ENCODE results near the gene SLC22A4. TPM values are rescaled to one million over a fixed set of nuclear protein-coding genes. Genes with fewer than 3 reads are reported as not detected.
A peak's percentile ranks its signal among the peaks of the same experiment; 100 is the strongest.

The SLC22A4 gene
- polyA plus RNA-seq, 1 donor (not counting 4 experiments of a cell fraction or from before 2014, with no cell fraction given) = 1.4 TPM

GRCh38 chr5:132266031-132266835 lies 28.0 kb upstream of the SLC22A4 start:
- DNase-seq (ENCODE audit: low read depth, low spot score) (no peak), FAIRE-seq (no peak)
- Histone ChIP-seq H2AFZ (ENCODE audit: control insufficient read depth, low read length) (no peak overlapping the region), H3K9me1 (ENCODE audit: control insufficient read depth, extremely low read depth, insufficient read depth, low read length) (peaks cover 4% of the 10 kb centered on the region), H4K20me1 (ENCODE audit: control insufficient read depth, extremely low read depth, insufficient read depth, low read length) (peaks cover 2% of the 10 kb centered on the region), H3K27me3 (ENCODE audit: control insufficient read depth, extremely low read depth, insufficient read depth, low read length) (no peaks in the 10 kb centered on the region), H3K9ac (ENCODE audit: control insufficient read depth, extremely low read depth, insufficient read depth, low read length) (peak overlapping the region; percentile 53), H3K27ac (ENCODE audit: control insufficient read depth, insufficient read depth, low read length) (peak overlapping the region; percentile 78), H3K79me2 (ENCODE audit: control insufficient read depth, insufficient read depth, low read length) (peaks cover 12% of the 10 kb centered on the region), H3K4me3 (ENCODE audit: control insufficient read depth in 2 of 3, extremely low read depth in 1 of 3, insufficient read depth in 2 of 3, low read depth in 1 of 3, low read length in 3 of 3) (no peak overlapping the region), H3K9me3 (ENCODE audit: control insufficient read depth, low read depth, low read length) (no peaks in the 10 kb centered on the region), H3K4me2 (ENCODE audit: control insufficient read depth, extremely low read depth, insufficient read depth, low read depth, low read length) (peak overlapping the region; percentile 38), H3K4me1 (ENCODE audit: control insufficient read depth, extremely low read depth, insufficient read depth, low read length) (peaks cover 26% of the 10 kb centered on the region), H3K36me3 (ENCODE audit: control insufficient read depth in 2 of 2, extremely low read depth in 1 of 2, insufficient read depth in 2 of 2, low read length in 2 of 2) (peaks cover 47 to 59% of the 10 kb centered on the region in 2 experiments)
- dilution Hi-C loops (cut with MboI; ENCODE audit: extremely low pct_ligation_motif_present, low sequenced_read_pairs) = no loop called here
- no peak for TF ChIP-seq EZH2 (IDR thresholded peaks at IDR 0.05; ENCODE audit: low read length)
- no peak for TF ChIP-seq CTCF (optimal IDR thresholded peaks at IDR 0.05 in 1 of 3, IDR thresholded peaks at IDR 0.05 in 1 of 3, conservative IDR thresholded peaks at IDR 0.05 in 1 of 3; ENCODE audit: extremely low read depth in 1 of 3, insufficient read depth in 2 of 3, low read length in 3 of 3)

- Histone ChIP-seq H3K79me2 (ENCODE audit: control insufficient read depth, insufficient read depth, low read length) (peaks cover 6% of the 10 kb centered on the region), H3K27me3 (ENCODE audit: control insufficient read depth, extremely low read depth, insufficient read depth, low read length) (no peaks in the 10 kb centered on the region), H3K9me3 (ENCODE audit: control insufficient read depth, low read depth, low read length) (no peaks in the 10 kb centered on the region), H3K27ac (ENCODE audit: control insufficient read depth, insufficient read depth, low read length) (peak overlapping the region; percentile 78), H3K36me3 (ENCODE audit: control insufficient read depth in 2 of 2, extremely low read depth in 1 of 2, insufficient read depth in 2 of 2, low read length in 2 of 2) (peaks cover 44 to 61% of the 10 kb centered on the region in 2 experiments), H3K4me1 (ENCODE audit: control insufficient read depth, extremely low read depth, insufficient read depth, low read length) (peaks cover 21% of the 10 kb centered on the region), H3K9ac (ENCODE audit: control insufficient read depth, extremely low read depth, insufficient read depth, low read length) (no peak overlapping the region), H4K20me1 (ENCODE audit: control insufficient read depth, extremely low read depth, insufficient read depth, low read length) (peaks cover 2% of the 10 kb centered on the region), H3K9me1 (ENCODE audit: control insufficient read depth, extremely low read depth, insufficient read depth, low read length) (peaks cover 2% of the 10 kb centered on the region), H3K4me3 (ENCODE audit: control insufficient read depth in 2 of 3, extremely low read depth in 1 of 3, insufficient read depth in 2 of 3, low read depth in 1 of 3, low read length in 3 of 3) (no peak overlapping the region), H2AFZ (ENCODE audit: control insufficient read depth, low read length) (no peak overlapping the region), H3K4me2 (ENCODE audit: control insufficient read depth, extremely low read depth, insufficient read depth, low read depth, low read length) (no peak overlapping the region)
- dilution Hi-C loops (cut with MboI; ENCODE audit: extremely low pct_ligation_motif_present, low sequenced_read_pairs) = no loop called here
- FAIRE-seq (no peak), DNase-seq (ENCODE audit: low read depth, low spot score) (no peak)
- TF ChIP-seq EZH2 (IDR thresholded peaks at IDR 0.05; ENCODE audit: low read length) = no peak
- no peak for TF ChIP-seq CTCF (optimal IDR thresholded peaks at IDR 0.05 in 1 of 3, IDR thresholded peaks at IDR 0.05 in 1 of 3, conservative IDR thresholded peaks at IDR 0.05 in 1 of 3; ENCODE audit: extremely low read depth in 1 of 3, insufficient read depth in 2 of 3, low read length in 3 of 3)
Measured at GRCh38 chr5:132266836-132267160, 27.4 kb upstream of the SLC22A4 start.
